Activated CD4-positive, CD25-positive, alpha-beta regulatory T cell treated with anti-CD3 and anti-CD28 coated beads, Interleukin-2, amount 50 U/mL, for 16 hours (primary cell): ENCODE measurements around the gene FUZ.

Source experiments
- DNase-seq: peaks from one replicate; pipeline ENCODE4 v3.0.0-alpha.2; 2020; ENCODE audit warnings: low read depth, low spot score

The FUZ gene, protein sequence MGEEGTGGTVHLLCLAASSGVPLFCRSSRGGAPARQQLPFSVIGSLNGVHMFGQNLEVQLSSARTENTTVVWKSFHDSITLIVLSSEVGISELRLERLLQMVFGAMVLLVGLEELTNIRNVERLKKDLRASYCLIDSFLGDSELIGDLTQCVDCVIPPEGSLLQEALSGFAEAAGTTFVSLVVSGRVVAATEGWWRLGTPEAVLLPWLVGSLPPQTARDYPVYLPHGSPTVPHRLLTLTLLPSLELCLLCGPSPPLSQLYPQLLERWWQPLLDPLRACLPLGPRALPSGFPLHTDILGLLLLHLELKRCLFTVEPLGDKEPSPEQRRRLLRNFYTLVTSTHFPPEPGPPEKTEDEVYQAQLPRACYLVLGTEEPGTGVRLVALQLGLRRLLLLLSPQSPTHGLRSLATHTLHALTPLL

GRCh38 chr19:49812997-49813861 is at the start of gene FUZ:
Gene FUZ, minus strand, starts transcription at chr19:49813292. Its CDS starts 186 bp downstream, at chr19:49813106.
- peak; percentile 77 for DNase-seq

DNA sequence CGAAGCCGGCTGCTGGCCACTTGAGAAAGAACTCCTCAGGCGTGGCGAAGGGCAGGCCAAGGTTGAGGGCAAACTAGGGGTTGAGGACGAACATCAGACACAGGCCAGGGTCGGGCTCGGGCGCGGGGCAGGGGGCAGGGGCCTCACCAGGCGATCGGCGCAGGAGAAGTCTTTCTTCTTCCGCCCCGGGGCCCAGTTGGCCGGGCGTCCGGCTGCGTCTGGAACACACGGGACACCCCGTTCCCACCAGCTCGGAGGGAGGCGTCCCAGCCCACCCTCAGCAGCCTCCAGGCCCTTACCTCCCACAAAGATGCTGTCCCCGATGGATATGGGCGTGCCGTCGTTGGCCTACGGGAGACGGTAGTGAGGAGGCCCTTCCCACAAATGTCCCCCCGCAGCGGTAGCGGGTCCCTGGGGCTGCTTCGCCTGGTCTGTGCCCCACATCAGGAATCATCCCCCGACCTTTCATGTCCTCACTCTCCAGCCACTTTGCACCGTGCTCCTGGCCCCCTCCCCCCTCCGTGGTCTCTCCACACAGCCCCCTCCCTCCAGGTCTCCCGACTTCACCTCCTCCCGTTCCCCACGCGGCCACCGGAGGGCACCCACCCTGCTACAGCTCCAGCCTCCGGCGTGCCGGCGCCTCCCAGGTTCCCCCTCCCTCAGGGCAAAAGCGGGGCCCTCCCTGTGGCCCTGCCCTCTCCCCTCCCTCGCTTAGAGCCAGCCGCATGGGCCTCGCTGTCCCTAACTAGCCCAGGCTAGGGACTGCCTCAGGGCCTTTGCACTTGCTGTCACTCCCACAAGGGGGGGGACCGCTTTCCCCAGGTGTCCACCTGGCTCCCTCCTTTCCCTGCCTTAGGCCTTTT is 49.5 kb upstream of the FUZ start:
- DNase-seq, result no peak

DNA sequence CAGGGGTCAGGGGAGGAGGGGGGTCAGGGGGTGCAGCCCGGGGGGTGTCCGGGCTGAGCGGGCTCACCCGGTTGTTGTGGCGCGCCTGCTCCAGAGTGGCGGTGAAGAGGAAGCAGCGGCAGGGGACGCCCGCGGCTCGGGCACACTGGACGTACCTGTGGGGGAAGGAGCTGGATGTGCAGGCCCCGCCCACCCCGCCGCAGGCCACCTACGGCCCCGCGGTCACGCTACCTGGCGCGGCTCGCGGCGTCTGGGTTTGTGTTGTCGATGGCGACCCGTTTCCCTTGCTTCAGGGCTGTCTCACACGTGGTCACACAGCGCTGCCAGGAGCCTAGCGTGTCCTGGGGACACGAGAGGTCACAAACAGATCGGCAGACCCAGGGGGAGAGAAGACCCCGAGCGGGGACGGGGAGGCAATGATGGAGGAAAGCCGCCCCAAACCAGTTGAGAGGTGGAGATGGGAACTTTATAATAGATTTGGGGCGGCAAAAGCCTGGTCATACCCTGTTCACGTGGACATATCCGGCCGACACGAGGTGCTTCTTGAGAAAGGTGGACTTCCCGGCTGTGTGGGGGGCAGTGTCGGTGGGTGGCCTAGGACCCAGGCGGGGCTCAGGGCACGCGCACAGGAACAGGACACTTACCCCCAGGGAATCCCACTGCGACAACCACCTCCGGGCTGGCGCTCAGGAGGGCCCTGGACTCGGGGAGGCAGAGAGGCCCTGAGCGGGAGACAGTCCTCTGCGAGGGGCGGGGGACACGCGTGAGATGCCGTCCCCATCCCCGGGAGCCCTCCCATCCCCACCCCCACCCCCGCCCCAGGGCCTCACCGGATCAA is 48.7 kb upstream of the FUZ start:
- no peak for DNase-seq

- DNase-seq, result no peak
Measured at GRCh38 chr19:49861107-49861506, 48.0 kb upstream of the FUZ start.

DNA sequence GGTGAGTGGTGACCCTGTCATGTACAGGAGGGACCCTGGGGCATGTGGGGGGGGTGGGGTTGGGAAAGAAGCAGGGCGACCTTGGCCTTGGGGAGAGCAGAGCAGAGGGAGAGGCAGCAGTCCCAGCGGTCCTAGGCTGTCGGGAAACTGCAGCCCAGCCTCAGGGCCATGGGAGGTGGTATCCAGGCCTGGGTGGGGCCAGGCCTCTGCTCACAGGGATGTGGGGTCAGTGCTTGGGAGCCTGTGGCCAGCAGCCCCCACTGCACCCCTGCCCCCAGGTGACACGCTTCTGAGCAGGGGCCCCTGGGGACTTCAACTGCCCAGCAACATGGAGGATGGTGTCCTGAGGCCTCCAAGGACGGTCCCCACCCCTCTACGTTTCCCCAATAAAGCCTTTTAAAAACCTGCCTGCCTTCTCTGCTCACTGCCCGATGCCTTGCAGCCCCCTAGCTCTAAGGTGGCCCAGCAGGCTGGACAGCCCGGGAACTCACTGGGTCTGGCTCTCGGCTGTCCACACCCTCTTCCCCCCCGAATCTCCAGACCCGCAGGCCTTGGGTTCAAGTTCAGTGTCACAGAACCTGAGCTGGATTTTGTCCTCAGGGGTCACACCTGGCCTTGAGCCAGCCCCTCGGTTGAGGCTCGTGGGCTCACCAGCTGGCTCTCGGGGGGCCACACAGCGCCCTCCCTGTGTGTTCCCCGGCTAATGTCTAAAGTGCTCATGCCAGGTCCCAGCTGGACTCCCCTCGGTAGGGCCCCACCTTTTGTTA is 47.4 kb upstream of the FUZ start:
- no peak for DNase-seq

DNA sequence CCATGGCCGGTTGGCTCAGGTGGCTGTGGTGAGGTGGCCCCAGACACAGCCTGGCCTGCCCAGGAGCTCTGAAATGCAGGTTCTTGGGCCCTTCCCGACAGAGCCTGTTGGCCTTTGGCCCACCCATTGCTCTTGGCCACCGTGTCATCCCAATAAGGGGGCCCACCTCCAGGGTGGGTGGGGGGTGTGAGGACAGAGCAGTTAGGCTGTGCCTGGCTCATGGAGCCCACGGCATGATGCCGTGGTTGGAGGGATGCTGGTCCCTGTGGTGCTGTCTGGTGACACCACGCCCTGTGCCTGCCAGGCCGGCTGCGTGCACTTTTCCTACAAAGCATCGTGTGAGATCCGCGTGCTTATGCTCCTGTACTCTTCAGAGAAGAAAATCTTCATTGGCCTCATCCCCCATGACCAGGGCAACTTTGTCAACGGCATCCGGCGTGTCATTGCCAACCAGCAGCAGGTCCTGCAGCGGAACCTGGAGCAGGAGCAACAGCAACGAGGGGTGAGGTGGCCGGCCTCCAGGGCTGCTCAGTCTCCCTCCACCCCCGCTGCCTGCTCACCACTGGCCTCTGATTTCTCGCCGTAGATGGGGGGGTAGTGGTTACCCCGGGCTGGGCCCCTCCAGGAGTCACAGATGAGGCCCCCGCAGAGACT is 46.7 kb upstream of the FUZ start:
- DNase-seq, result no peak

- no peak for DNase-seq
Measured at GRCh38 chr19:49858088-49858985, 45.2 kb upstream of the FUZ start.

GRCh38 chr19:49857838-49858087 is 44.7 kb upstream of the FUZ start:
- no peak for DNase-seq

DNA sequence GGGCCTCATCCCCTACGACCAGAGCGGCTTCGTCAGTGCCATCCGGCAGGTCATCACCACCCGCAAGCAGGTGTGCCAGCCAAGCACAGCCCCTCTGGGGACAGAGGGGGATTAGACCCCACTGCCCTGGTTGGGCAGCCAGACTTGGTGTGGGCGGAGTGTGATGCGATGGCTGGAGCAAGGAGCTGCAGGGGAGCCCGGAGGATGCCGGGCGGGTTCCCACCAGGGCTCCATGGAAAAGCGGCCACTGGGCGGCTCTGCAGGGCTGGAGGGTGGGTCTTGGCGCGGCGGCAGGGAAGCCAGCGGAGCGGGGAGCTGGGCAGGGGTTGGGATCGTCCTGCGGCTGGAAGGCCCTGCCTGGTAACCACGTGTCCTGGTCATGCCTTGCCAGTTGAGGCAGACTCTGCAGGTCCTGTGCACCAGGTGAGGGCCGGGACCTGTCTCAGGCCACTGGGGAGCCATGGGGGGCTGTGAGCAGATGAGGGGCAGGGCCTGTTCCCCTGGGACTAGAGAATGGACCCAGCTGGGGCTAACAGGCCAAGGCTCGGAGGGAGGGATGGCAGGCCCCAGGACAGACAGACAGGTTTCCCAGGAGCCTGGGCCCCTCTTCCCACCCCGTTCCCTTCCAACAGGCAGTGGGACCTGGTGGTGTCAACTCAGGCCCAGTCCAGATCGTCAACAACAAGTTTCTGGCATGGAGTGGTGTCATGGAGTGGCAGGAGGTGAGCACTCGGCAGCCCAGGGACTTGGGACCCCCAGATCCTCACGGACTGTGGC is 44.2 kb upstream of the FUZ start:
- DNase-seq, result no peak

GRCh38 chr19:49856574-49857021 is 43.5 kb upstream of the FUZ start:
- no peak for DNase-seq

- no peak for DNase-seq
Measured at GRCh38 chr19:49855676-49856573, 42.8 kb upstream of the FUZ start.

GRCh38 chr19:49855277-49855675 is 42.2 kb upstream of the FUZ start:
- DNase-seq, result no peak

GRCh38 chr19:49854378-49855263 is 41.5 kb upstream of the FUZ start:
- no peak for DNase-seq

DNA sequence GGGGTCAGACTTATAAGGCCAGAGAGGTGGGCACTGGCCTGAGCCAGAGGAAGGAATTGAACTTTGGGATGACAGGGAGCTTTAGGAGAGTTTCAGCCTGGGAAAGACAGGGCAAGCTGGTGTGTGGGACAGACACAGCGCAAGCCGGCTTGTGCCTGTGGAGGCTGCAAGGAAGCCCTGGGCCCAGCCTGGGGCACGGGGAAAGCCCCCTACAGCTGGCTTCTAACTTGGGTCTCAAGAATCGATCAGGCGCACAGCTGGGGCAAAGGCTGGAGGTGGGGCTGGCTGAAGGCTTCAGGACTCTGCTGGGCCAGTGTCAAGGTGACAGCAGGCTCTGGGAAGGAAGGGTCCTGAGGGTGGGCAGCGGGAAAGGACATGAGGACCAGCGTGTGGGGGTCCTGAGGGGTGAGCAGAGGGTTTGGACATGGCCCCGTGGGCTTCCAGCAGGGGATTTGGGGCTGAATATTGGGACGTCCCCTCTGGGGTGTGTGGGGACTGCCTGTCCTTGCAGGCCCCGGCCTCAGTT is 40.8 kb upstream of the FUZ start:
- no peak for DNase-seq

GRCh38 chr19:49852631-49853126 is 39.6 kb upstream of the FUZ start:
- no peak for DNase-seq
